Activated CD4-positive, alpha-beta T cell treated with anti-CD3 and anti-CD28 coated beads, Interleukin-2, Interleukin-4, amounts not matched to agents 100 ng/mL and 50 ng/mL, durations not matched to agents 16 hours and 8 hours (primary cell): ENCODE measurements around the gene FRRS1L.

Source experiments
- DNase-seq: peaks from one replicate; pipeline ENCODE4 v3.0.0-alpha.2; 2020; ENCODE audit warnings: low spot score

FRRS1L gene

GRCh38 chr9:109101810-109102209, 65.2 kb downstream of the FRRS1L start:
- peak; percentile 92 for DNase-seq

- no peak for DNase-seq
Measured at GRCh38 chr9:109101202-109101595, 65.8 kb downstream of the FRRS1L start.

DNA sequence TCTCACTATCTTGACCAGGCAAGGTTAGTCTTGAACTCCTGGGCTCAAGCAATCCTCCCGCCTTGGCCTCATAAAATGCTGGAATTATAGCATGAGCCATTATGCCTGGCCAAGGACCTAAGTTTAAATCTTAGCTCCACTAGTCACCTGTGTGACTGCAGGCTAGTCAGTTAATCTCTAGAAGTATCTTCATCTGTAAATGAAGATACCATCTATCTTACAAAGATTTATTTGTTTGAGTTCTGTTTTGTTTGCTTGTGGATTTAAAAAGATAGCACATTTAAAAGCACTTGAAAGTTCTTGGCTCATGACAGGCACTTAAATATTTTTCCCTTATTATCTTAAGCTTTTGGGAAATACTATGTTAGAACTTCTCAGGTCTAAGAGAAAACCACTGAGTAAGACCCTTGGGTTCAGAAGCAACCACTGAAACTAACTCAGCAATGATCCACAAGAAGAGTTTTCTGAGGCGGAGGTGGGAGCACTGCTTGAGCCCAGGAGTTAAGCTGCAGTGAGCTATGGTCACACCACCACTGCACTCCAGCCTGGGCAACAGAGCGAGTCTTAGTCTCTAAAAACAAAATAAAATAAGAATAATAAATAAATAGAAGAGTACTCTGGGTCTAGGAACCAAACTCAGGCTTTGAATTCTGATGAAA, 66.4 kb downstream of the FRRS1L start:
- DNase-seq: no peak

DNA sequence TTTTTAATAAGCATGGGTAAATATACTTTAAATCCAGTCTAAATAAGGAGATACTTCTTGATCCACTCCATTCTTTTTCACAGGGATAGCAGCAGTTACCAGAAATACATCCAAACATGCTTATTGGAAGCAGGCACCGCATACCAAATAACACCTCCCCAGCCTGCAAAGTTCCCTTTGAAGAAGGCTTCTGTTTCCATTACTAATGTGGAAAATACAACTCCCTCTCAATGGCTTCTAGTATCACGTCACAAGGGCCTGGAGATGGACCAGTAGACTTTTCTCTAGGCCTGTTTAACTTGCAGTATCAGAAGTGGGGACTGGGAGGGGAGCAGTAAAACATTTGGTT, 68.1 kb downstream of the FRRS1L start:
- DNase-seq: no peak

DNA sequence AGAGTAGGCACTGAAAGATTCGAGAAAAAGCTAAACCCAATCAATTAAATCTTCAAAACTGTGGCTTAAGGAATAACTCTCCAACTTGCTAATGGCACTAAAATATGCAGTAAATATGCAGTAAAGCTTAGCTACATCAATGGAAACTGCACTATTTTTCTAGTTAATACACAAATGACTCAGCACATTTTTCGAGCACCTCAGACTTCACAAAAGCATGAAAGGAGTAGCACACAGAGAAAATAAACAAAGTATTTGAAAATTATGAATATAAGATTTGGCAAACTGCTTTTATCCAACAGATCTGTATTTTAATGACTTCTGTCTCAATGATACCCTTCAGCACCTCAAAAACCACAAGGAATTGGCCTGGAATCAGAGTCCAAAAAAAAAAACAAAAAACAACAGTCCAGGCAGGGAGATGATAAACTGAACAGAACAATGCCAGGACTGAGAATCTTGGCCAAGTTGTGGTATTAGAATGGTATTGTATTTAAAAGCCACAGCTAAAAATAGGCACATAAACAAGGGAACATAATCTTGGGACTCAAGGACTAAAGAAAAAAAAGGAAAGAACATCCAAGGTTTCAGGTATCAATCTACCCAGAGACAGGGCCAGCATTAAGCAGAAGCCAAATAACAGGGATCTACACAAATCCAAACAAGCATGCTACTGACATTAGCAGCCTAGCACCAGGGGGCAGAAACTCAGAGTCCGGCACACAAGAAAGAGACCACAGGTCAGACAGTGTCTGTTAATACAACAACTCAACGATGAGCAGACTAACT, 68.7 kb downstream of the FRRS1L start:
- peak; percentile 60 for DNase-seq

- DNase-seq: no peak
Measured at GRCh38 chr9:109097146-109097545, 69.9 kb downstream of the FRRS1L start.

DNA sequence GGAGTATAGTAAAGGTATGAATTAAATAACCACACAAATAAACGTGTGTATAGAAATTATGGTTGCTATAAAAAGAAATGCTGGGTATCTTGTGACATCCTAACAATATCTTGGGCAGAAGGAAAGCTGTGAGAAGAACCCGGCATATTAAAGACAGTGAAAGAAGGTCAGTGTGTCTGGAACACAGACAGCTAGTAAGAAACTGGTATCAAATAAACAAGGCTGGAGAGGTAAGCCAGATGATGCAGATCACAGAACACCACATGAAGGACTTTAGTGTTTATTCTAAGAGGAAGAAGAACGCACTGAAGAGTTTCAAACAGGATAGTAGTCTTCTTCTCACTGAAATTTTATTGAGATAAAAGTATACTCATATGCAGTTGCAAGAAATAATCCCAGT, 71.7 kb downstream of the FRRS1L start:
- DNase-seq: no peak

DNA sequence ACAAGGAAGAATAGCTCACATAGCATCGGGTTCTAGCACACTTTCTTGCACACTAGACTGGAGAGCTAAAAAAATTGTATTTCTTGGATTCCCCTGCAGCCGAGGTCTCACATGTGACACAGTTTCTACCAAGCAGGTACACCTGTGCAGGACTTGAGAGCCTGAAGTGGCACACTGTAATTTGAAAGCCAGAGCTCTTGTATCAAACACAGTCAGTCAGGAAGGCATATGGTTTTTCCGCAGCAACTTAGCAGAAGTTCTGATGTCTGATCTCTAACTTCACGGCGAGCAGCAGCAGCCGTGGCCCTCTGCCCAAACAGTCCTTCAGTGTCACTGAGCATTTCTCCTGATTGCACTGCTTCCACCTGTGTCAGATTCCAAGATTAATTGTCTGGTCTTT, 72.8 kb downstream of the FRRS1L start:
- DNase-seq: no peak

DNA sequence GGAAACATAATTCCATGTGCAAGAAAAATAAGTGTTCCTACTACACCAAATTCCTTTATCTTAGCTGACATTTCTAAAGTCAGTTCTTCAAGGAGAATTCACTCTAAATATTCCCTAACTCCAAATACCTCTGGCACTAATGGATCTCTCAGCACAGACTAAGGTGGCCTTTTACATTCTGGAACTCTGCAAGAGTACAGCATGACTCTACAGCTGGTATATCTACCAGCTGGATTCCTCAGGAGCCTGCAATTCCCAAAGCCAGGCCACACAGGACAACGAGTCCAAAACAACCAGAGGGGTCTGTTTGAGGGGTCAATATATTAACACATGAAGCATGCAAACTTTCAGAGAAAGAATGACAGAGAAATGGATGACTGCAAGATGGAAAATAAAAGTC, 74.5 kb downstream of the FRRS1L start:
- no peak for DNase-seq

DNA sequence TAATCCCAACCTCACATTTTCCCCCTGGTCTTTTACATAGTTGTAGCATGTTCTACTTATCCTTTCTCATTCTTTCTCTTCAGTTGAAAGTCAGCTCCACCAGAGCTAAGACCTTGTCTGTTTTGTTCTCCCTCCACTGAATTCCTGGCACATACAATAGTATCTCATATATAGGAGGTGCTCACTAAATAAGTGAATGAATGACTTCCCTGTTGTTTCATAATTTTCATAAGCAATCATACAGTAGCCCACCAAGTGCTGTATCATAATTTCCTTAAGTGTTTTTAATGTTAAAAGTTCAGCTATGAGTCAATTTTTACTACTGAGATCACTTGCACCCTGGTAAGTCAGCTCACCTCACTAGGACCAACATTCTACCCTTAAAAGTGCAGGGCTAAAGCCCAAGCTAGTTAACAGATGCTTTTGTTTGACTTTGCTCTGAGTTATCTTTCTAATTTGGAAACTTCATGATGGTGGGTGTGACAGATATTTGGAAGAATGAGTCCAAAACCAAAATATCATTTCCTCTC, 74.9 kb downstream of the FRRS1L start:
- peak; percentile 79 for DNase-seq

- no peak for DNase-seq
Measured at GRCh38 chr9:109088221-109088620, 78.8 kb downstream of the FRRS1L start.

GRCh38 chr9:109087795-109088194, 79.3 kb downstream of the FRRS1L start:
- no peak for DNase-seq

DNA sequence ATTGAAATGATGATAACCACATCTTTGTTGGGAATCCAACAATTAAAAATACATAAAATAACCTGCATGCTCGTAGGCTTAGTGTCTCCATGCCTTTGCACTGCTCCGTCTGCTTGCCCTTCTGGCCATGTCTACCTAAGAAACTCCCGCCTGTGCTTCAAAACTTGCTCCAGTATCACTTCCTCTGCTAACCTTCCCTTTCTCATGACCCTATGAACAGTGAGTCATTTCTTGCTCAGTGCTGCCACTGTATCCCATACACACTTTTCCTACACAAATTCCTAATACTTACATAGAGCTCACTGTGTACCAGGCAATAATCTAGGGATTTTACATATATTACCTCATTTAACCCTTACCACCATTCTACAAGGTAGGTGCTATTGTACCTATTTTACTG, 80.8 kb downstream of the FRRS1L start:
- no peak for DNase-seq

GRCh38 chr9:109085510-109085909, 81.5 kb downstream of the FRRS1L start:
- DNase-seq: no peak

- DNase-seq: no peak
Measured at GRCh38 chr9:109083813-109084405, 83.1 kb downstream of the FRRS1L start.

- DNase-seq: no peak
Measured at GRCh38 chr9:109083141-109083540, 83.9 kb downstream of the FRRS1L start.

DNA sequence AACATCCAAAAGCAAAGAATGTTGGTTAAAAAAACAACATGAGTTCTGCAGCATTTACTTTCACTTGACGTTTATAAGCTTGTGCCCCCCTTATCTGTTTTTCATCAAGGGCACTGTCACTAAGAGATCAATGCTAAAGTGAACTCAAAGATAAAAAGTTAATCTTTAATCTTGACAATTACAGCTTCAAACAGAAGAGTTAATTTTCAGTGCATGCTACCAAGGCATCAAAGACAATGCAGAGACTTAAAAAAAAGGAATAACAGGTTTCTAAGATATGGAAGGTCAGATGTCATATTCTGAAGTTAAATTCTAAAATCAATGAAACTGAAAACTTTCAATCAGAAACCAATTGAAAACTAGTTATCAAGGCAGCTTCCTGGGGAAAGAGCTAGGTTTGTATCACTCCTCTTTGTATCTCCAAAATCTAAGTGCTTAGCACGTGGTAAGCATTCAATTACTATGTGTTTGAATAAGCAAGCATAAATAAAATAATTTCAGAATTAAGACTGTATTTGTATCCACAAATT, 84.9 kb downstream of the FRRS1L start:
- DNase-seq: no peak
